WTC11 (cell line): ENCODE data around the gene EIF2B5. TPM values are rescaled to one million over a fixed set of nuclear protein-coding genes. Genes with fewer than 3 reads are reported as not detected.

Source experiments
- ATAC-seq: fragments of 200-7000 bp; cut with Tn5 transposase; 2 replicates; pipeline ENCODE4 v1.10.0; 2021; ENCODE audit warnings: mild to moderate bottlenecking, moderate library complexity
- CTCF ChIA-PET: fragments of 300-600 bp; sonication (Branson Sonifier 250); formaldehyde crosslinking; loops from one replicate; lab custom pipeline; 2021; ENCODE audit warnings: antibody characterized with exemption; lab: Charles Lee
- POLR2A ChIA-PET: fragments of 350-600 bp; sonication (Branson Sonifier 250); formaldehyde crosslinking; loops from one replicate; lab custom pipeline; 2021; ENCODE audit warnings: antibody characterized with exemption; lab: Charles Lee
- DNase-seq: peaks from one replicate; pipeline ENCODE4 v3.0.0; 2021; ENCODE audit warnings: low spot score
- H3K27ac Mint-ChIP-seq: 2 replicates; pipeline ENCODE4 v1.8.0; 2021; ENCODE audit warnings: mixed read lengths
- H3K27me3 Mint-ChIP-seq: 2 replicates; pipeline ENCODE4 v1.8.0; 2021; ENCODE audit warnings: low read depth, mild to moderate bottlenecking, moderate library complexity, mixed read lengths
- H3K36me3 Mint-ChIP-seq: 2 replicates; pipeline ENCODE4 v1.8.0; 2021; ENCODE audit warnings: mixed read lengths
- H3K4me1 Mint-ChIP-seq: 2 replicates; pipeline ENCODE4 v1.8.0; 2022; ENCODE audit warnings: mixed read lengths
- H3K4me3 Mint-ChIP-seq: 2 replicates; pipeline ENCODE4 v1.8.0; 2021; ENCODE audit warnings: mild to moderate bottlenecking, moderate library complexity, mixed read lengths
- H3K9me3 Mint-ChIP-seq: 2 replicates; pipeline ENCODE4 v1.8.0; 2021; ENCODE audit warnings: mixed read lengths
- AFF4 ChIP-seq: sonication (generic); formaldehyde crosslinking; IDR thresholded peaks from 2 replicates; pipeline ENCODE4 v1.8.1; 2023; ENCODE audit warnings: mild to moderate bottlenecking, missing genetic modification reagents, borderline replicate concordance
- ATF6 ChIP-seq: sonication (generic); formaldehyde crosslinking; IDR thresholded peaks from 2 replicates; pipeline ENCODE4 v1.8.1; 2023; ENCODE audit warnings: mild to moderate bottlenecking, missing genetic modification reagents
- CBFB ChIP-seq: sonication (generic); formaldehyde crosslinking; IDR thresholded peaks from 2 replicates; pipeline ENCODE4 v1.8.1; 2022; ENCODE audit warnings: mild to moderate bottlenecking, low read depth, missing genetic modification reagents
- CREM ChIP-seq: sonication (generic); formaldehyde crosslinking; IDR thresholded peaks from 2 replicates; pipeline ENCODE4 v1.8.1; 2022; ENCODE audit warnings: mild to moderate bottlenecking, missing genetic modification reagents, moderate library complexity
- JUN ChIP-seq: sonication (generic); formaldehyde crosslinking; IDR thresholded peaks from 2 replicates; pipeline ENCODE4 v1.8.0; 2023; ENCODE audit warnings: mild to moderate bottlenecking, missing genetic modification reagents
- NFE2L1 ChIP-seq: sonication (generic); formaldehyde crosslinking; IDR thresholded peaks from 2 replicates; pipeline ENCODE4 v1.8.1; 2023; ENCODE audit warnings: missing genetic modification reagents
- PRRX2 ChIP-seq: fragments of 250-450 bp; sonication (Bioruptor Pico); IDR thresholded peaks from 2 replicates; pipeline ENCODE4 v1.8.0; 2021; ENCODE audit warnings: mild to moderate bottlenecking
- RORB ChIP-seq: fragments of 250-450 bp; sonication (Bioruptor Pico); IDR thresholded peaks from 2 replicates; pipeline ENCODE4 v1.9.0; 2021; ENCODE audit warnings: mild to moderate bottlenecking
- SP1 ChIP-seq: sonication (generic); formaldehyde crosslinking; conservative IDR thresholded peaks from 2 replicates; pipeline ENCODE4 v1.8.1; 2022; ENCODE audit warnings: missing genetic modification reagents
- ZNF512 ChIP-seq: sonication (generic); formaldehyde crosslinking; IDR thresholded peaks from 2 replicates; pipeline ENCODE4 v1.8.1; 2022; ENCODE audit warnings: missing genetic modification reagents, borderline replicate concordance
- total RNA-seq: library from RNA; stranded (reverse); gene quantifications from 3 replicates; pipeline ENCODE4 v1.2.3, GENCODE V29; 2021
- TF ChIP-seq, protein P1 (sequence below): sonication (generic); formaldehyde crosslinking; conservative IDR thresholded peaks from 2 replicates; pipeline ENCODE4 v1.8.1; 2023; ENCODE audit warnings: mild to moderate bottlenecking, low read depth, missing genetic modification reagents, moderate library complexity
- TF ChIP-seq, protein P2 (sequence below): fragments of 200-600 bp; IDR thresholded peaks from 2 replicates; pipeline ENCODE4 v1.8.0; 2022; ENCODE audit warnings: antibody characterized with exemption
- TF ChIP-seq, protein P3 (sequence below): sonication (generic); formaldehyde crosslinking; IDR thresholded peaks from 2 replicates; pipeline ENCODE4 v1.8.1; 2023; ENCODE audit warnings: mild to moderate bottlenecking, missing genetic modification reagents, moderate library complexity
- TF ChIP-seq, protein P4 (sequence below): sonication (generic); formaldehyde crosslinking; IDR thresholded peaks from 2 replicates; pipeline ENCODE4 v1.8.1; 2023; ENCODE audit warnings: mild to moderate bottlenecking, missing genetic modification reagents, moderate library complexity

EIF2B5 gene
- total RNA-seq, 1 experiment from 2014 or later = 42.3 TPM

DNA sequence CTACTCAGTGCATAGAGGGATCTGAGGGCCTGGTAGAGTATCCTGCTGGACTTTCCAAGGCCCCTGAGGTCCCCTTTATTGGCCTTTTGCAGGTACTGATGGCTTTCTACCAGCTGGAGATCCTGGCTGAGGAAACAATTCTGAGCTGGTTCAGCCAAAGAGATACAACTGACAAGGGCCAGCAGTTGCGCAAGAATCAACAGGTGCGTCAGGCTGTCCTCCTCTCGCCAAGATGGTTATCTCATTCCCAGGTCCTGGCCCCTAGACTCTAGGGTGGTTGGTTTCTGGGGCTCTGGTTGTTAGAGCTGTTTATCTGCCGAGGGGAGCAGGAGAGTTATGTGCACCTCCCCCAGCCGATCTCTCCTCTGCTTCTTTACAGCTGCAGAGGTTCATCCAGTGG is 9.3 kb downstream of the EIF2B5 start:
- no peaks in the 10 kb centered on the region for H3K4me1 Mint-ChIP-seq
- CTCF ChIA-PET = interaction anchor here (0.6 to 2.1 kb wide), 10 partner anchors 9 to 240 kb away, joined by 3 to 11 read pairs (median 5); partner anchors contain the start of genes ABCF3, DVL3 and EIF2B5
- H3K27ac Mint-ChIP-seq = no peak overlapping the region

GRCh38 chr3:184145111-184145524 is 10.0 kb downstream of the EIF2B5 start:
- CTCF ChIA-PET = interaction anchor here (0.6 to 2.1 kb wide), 11 partner anchors 10 to 241 kb away, joined by 3 to 11 read pairs (median 5); partner anchors contain the start of genes ABCF3, DVL3 and EIF2B5
- ATAC-seq (peak; percentile 90), DNase-seq (peak; percentile 66)
- Mint-ChIP-seq H3K4me1 (peaks cover 3% of the 10 kb centered on the region), H3K36me3 (peaks cover 37% of the 10 kb centered on the region), H3K27ac (no peak overlapping the region), H3K4me3 (no peak overlapping the region), H3K9me3 (no peaks in the 10 kb centered on the region), H3K27me3 (no peaks in the 10 kb centered on the region)
- POLR2A ChIA-PET = no interaction called here
- TF ChIP-seq, protein P1, sequence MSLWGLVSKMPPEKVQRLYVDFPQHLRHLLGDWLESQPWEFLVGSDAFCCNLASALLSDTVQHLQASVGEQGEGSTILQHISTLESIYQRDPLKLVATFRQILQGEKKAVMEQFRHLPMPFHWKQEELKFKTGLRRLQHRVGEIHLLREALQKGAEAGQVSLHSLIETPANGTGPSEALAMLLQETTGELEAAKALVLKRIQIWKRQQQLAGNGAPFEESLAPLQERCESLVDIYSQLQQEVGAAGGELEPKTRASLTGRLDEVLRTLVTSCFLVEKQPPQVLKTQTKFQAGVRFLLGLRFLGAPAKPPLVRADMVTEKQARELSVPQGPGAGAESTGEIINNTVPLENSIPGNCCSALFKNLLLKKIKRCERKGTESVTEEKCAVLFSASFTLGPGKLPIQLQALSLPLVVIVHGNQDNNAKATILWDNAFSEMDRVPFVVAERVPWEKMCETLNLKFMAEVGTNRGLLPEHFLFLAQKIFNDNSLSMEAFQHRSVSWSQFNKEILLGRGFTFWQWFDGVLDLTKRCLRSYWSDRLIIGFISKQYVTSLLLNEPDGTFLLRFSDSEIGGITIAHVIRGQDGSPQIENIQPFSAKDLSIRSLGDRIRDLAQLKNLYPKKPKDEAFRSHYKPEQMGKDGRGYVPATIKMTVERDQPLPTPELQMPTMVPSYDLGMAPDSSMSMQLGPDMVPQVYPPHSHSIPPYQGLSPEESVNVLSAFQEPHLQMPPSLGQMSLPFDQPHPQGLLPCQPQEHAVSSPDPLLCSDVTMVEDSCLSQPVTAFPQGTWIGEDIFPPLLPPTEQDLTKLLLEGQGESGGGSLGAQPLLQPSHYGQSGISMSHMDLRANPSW (CRISPR knock-in tag) = no peak
- TF ChIP-seq, protein P2, sequence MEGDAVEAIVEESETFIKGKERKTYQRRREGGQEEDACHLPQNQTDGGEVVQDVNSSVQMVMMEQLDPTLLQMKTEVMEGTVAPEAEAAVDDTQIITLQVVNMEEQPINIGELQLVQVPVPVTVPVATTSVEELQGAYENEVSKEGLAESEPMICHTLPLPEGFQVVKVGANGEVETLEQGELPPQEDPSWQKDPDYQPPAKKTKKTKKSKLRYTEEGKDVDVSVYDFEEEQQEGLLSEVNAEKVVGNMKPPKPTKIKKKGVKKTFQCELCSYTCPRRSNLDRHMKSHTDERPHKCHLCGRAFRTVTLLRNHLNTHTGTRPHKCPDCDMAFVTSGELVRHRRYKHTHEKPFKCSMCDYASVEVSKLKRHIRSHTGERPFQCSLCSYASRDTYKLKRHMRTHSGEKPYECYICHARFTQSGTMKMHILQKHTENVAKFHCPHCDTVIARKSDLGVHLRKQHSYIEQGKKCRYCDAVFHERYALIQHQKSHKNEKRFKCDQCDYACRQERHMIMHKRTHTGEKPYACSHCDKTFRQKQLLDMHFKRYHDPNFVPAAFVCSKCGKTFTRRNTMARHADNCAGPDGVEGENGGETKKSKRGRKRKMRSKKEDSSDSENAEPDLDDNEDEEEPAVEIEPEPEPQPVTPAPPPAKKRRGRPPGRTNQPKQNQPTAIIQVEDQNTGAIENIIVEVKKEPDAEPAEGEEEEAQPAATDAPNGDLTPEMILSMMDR = peak; percentile 26; the same call in 1 of the 2 replicates
- TF ChIP-seq NFE2L1 (0 out of 2 replicates have a peak, but pooled peaks have one; percentile 11), CREM (no peak)
- TF ChIP-seq, protein P3, sequence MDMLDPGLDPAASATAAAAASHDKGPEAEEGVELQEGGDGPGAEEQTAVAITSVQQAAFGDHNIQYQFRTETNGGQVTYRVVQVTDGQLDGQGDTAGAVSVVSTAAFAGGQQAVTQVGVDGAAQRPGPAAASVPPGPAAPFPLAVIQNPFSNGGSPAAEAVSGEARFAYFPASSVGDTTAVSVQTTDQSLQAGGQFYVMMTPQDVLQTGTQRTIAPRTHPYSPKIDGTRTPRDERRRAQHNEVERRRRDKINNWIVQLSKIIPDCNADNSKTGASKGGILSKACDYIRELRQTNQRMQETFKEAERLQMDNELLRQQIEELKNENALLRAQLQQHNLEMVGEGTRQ (CRISPR knock-in tag) = peak; percentile 28

More for the DNA sequence above, 9.3 kb downstream of the EIF2B5 start:
- no peaks in the 10 kb centered on the region for H3K9me3 Mint-ChIP-seq
- ATAC-seq (no peak), DNase-seq (no peak)
- no peak overlapping the region for H3K4me3 Mint-ChIP-seq
- H3K36me3 Mint-ChIP-seq = peaks cover 40% of the 10 kb centered on the region
- TF ChIP-seq, protein P4, sequence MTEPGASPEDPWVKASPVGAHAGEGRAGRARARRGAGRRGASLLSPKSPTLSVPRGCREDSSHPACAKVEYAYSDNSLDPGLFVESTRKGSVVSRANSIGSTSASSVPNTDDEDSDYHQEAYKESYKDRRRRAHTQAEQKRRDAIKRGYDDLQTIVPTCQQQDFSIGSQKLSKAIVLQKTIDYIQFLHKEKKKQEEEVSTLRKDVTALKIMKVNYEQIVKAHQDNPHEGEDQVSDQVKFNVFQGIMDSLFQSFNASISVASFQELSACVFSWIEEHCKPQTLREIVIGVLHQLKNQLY (CRISPR knock-in tag) = no peak
- TF ChIP-seq ZNF512 (CRISPR knock-in tag) = no peak
- no peak for TF ChIP-seq CBFB (CRISPR knock-in tag)
- TF ChIP-seq SP1 (CRISPR knock-in tag) = no peak
- TF ChIP-seq ATF6 (CRISPR knock-in tag) = no peak
- TF ChIP-seq AFF4 = no peak
- no peak for TF ChIP-seq RORB
- TF ChIP-seq JUN (CRISPR knock-in tag) = no peak
- no peak for TF ChIP-seq PRRX2 (CRISPR knock-in tag)
- TF ChIP-seq, all 79 proteins: peak for 0
- POLR2A ChIA-PET = no interaction called here
- no peaks in the 10 kb centered on the region for H3K27me3 Mint-ChIP-seq
